K562 (cell line): Measurements from ENCODE around the gene SPAG16. TPM values are rescaled to one million over a fixed set of nuclear protein-coding genes. Genes with fewer than 3 reads are reported as not detected.

Source experiments
- ATAC-seq: fragments of 200-7000 bp; cut with Tn5 transposase; 3 replicates; pipeline ENCODE4 v1.9.1; 2020; ENCODE audit warnings: moderate library complexity
- BruUV-seq: library from RNA; stranded (reverse); fragments of 400-500 nt; replicated peaks from 2 replicates; lab custom pipeline; 2021; lab: Mats Ljungman, UMichigan
- CTCF ChIA-PET: fragments of 300-600 bp; formaldehyde crosslinking; extraction: SDS; loops from one replicate; lab custom pipeline; 2021; ENCODE audit warnings: low intra/inter-chr PET ratio; lab: Yijun Ruan, JAX
- POLR2A ChIA-PET: fragments of 300-600, 350-650 bp; sonication (Branson Sonifier 250); formaldehyde crosslinking; extraction: SDS; loops from one replicate; lab custom pipeline; 2021; ENCODE audit warnings: antibody characterized with exemption, inconsistent platforms; lab: Yijun Ruan, JAX
- DNase-seq, 4 experiments: peaks; one replicate each; pipeline versions ENCODE4 v3.0.0 to v3.0.0-alpha.2; 2011 to 2018; ENCODE audit warnings: low spot score in 3 of 4, mixed read lengths in 3 of 4; ENCODE audit errors: extremely low read depth in 1 of 4
- FAIRE-seq: peaks from 2 replicates; lab custom pipeline; 2011; peaks lifted over from hg19 to GRCh38; lab: Jason Lieb, UNC
- H2AFZ ChIP-seq: 2 replicates; pipeline ENCODE4 v1.6.0; 2011; ENCODE audit warnings: low read depth, low read length, control low read depth, inconsistent platforms
- H3K27ac ChIP-seq: fragments of 200-600 bp; 3 replicates; pipeline ENCODE4 v1.8.0; 2011; ENCODE audit warnings: low read depth, mild to moderate bottlenecking, control low read depth, inconsistent platforms, low read length, moderate library complexity, mixed read lengths; ENCODE audit errors: extremely low read depth
- H3K27me3 ChIP-seq, 2 experiments: fragments of 300-600 bp in 1 of 2; 2 replicates in 1 of 2; 3 replicates in 1 of 2; pipeline versions ENCODE4 v1.6.0 to v1.8.0; 2011; ENCODE audit warnings: inconsistent platforms in 2 of 2, low read length in 2 of 2, mild to moderate bottlenecking in 1 of 2, mixed read lengths in 1 of 2, moderate library complexity in 1 of 2; ENCODE audit not compliant: control insufficient read depth in 2 of 2, insufficient read depth in 2 of 2
- H3K36me3 ChIP-seq: fragments of 300-600 bp; 3 replicates; pipeline ENCODE4 v1.8.0; 2011; ENCODE audit warnings: mild to moderate bottlenecking, low read length, inconsistent platforms; ENCODE audit not compliant: control insufficient read depth, insufficient read depth
- H3K4me1 ChIP-seq, 2 experiments: fragments of 200-600 bp in 1 of 2; replicated peaks in 1 of 2; 2 replicates in 1 of 2; 3 replicates in 1 of 2; pipeline versions ENCODE4 v1.5.1 to v1.8.0; 2011; ENCODE audit warnings: inconsistent platforms in 2 of 2, low read length in 2 of 2, mild to moderate bottlenecking in 1 of 2, mixed read lengths in 1 of 2, moderate library complexity in 1 of 2; ENCODE audit not compliant: control insufficient read depth in 2 of 2, insufficient read depth in 2 of 2
- H3K4me2 ChIP-seq: 2 replicates; pipeline ENCODE4 v1.6.1; 2011; ENCODE audit warnings: low read length, control low read depth, inconsistent platforms, mixed read lengths; ENCODE audit not compliant: insufficient read depth
- H3K4me3 ChIP-seq: fragments of 200-600 bp; sonication (generic), shearing (Covaris generic); 2 replicates; pipeline ENCODE4 v1.5.1; 2016; ENCODE audit warnings: control low read depth, inconsistent platforms
- H3K79me2 ChIP-seq: fragments of 200-600 bp; 3 replicates; pipeline ENCODE4 v1.8.0; 2011; ENCODE audit warnings: low read length, inconsistent platforms; ENCODE audit not compliant: control insufficient read depth, insufficient read depth
- H3K9ac ChIP-seq, 2 experiments: 2 replicates each; pipeline versions ENCODE4 v1.6.0 to v1.6.1; 2011; ENCODE audit warnings: low read depth in 2 of 2, low read length in 2 of 2, control low read depth in 1 of 2, inconsistent platforms in 1 of 2, mild to moderate bottlenecking in 1 of 2, mixed read lengths in 1 of 2; ENCODE audit not compliant: insufficient read depth in 1 of 2
- H3K9me1 ChIP-seq: one replicate; pipeline ENCODE4 v1.6.0; 2011; ENCODE audit warnings: inconsistent platforms, mild to moderate bottlenecking, low read length, moderate library complexity; ENCODE audit not compliant: control insufficient read depth, insufficient read depth
- H3K9me3 ChIP-seq: replicated peaks from 2 replicates; pipeline ENCODE4 v1.5.1; 2011; ENCODE audit warnings: low read depth, low read length, inconsistent platforms; ENCODE audit not compliant: control insufficient read depth, insufficient read depth
- H4K20me1 ChIP-seq: replicated peaks from 2 replicates; pipeline ENCODE4 v1.6.1; 2011; ENCODE audit warnings: low read length, inconsistent platforms, mixed read lengths; ENCODE audit not compliant: control insufficient read depth, insufficient read depth
- FOXA1 ChIP-seq: fragments of 450-650 bp; IDR thresholded peaks from 2 replicates; pipeline ENCODE4 v1.6.1; 2016; ENCODE audit warnings: mild to moderate bottlenecking, borderline replicate concordance
- TCF7 ChIP-seq: sonication (generic); IDR thresholded peaks from 2 replicates; pipeline ENCODE4 v1.6.1; 2016; ENCODE audit warnings: antibody characterized with exemption, borderline replicate concordance
- ZEB2 ChIP-seq: fragments of 450-650 bp; IDR thresholded peaks from 2 replicates; pipeline ENCODE4 v1.6.1; 2016
- WGBS: fragments of 100-300 bp; shearing (Covaris generic); methylation state at CpG from one replicate; pipeline ENCODE4 v1.1.6; 2016; ENCODE audit warnings: low coverage, mixed read lengths; ENCODE audit not compliant: insufficient coverage; ENCODE audit errors: missing lambda C conversion rate; 5-methylcytosine and 5-hydroxymethylcytosine counted together
- in situ Hi-C: fragments of 300-500 bp; cut with MboI; formaldehyde crosslinking; loops from 4 replicates; pipeline ENCODE4 v1.15.0; 2018; ENCODE audit warnings: inconsistent platforms, mixed read lengths
- intact Hi-C: fragments of 100-400 bp; cut with micrococcal nuclease; formaldehyde crosslinking; loops from 2 replicates; pipeline ENCODE4 v1.14.2; 2022
- polyA plus RNA-seq, 8 experiments: library from polyadenylated mRNA; depleted of rRNA in 4 of 8; stranded (reverse) in 5 of 8; unstranded in 3 of 8; fragments of >200 nt; fragmentation: Nextera tagmentation in 2 of 8; fragmentation: Illumina TruSeq in 1 of 8; extraction: Ambion mirVana in 2 of 8; extraction: Trizol in 1 of 8; gene quantifications; 2 replicates each; pipeline versions ENCODE4 v1.2.1 to v1.2.3, GENCODE V29; 2011 to 2014; ENCODE audit warnings: inconsistent platforms in 1 of 8, missing spikeins in 1 of 8
- total RNA-seq, 7 experiments: library from RNA; depleted of rRNA in 6 of 7; stranded (reverse); fragments of >200 nt in 6 of 7; fragmentation: Illumina TruSeq in 2 of 7; extraction: Trizol in 2 of 7; gene quantifications; 2 replicates each; pipeline versions ENCODE4 v1.2.1 to v1.2.3, GENCODE V29; 2011 to 2021; ENCODE audit warnings: low replicate concordance in 1 of 7
- TF ChIP-seq, protein P1 (sequence below), 2 experiments: fragments of 150-350 bp in 1 of 2; IDR thresholded peaks; 2 replicates each; pipeline ENCODE4 v1.6.1; 2012 to 2016; ENCODE audit warnings: low read depth in 2 of 2, low read length in 2 of 2, mild to moderate bottlenecking in 1 of 2, moderate library complexity in 1 of 2

Gene SPAG16
- total and polyA plus RNA-seq, 9 of the 15 experiments (the other 6 are each of a cell fraction or from before 2014, with no cell fraction given) = 0.98 to 5.9 (median 3.5) TPM

DNA sequence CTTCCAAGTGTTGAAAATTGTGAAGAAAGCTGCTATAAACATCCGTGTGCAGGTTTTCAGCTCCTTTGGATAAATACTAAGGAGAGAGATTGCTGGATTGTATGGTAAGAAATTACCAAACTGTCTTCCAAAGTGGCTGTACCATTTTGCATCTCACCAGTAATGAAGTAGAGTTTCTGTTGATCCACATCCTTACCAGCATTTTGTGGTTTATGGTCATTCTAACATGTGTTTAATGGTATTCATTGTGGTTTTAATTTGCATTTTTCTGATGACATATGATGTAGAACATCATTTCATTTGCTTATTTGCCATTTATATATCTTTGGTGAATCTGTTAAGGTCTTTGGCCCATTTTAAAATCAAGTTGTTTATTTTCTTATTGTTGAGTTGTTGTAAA, 260.7 kb downstream of the SPAG16 start:
- FAIRE-seq (no peak), ATAC-seq (no peak), DNase-seq (no peak)
- H3K36me3 ChIP-seq = no peaks in the 10 kb centered on the region
- H3K79me2 ChIP-seq = no peaks in the 10 kb centered on the region
- intact Hi-C loops (no loop called here), in situ Hi-C loops (no loop called here)
- H3K27ac ChIP-seq = no peak overlapping the region
- H4K20me1 ChIP-seq = no peaks in the 10 kb centered on the region
- H3K27me3 ChIP-seq = no peaks in the 10 kb centered on the region
- CTCF ChIA-PET = no interaction called here
- BruUV-seq = no TSS peak
- H3K9ac ChIP-seq = no peak overlapping the region
- H3K9me3 ChIP-seq = no peaks in the 10 kb centered on the region
- POLR2A ChIA-PET = no interaction called here
- no peak overlapping the region for H3K4me2 ChIP-seq
- H3K9me1 ChIP-seq = no peaks in the 10 kb centered on the region
- TF ChIP-seq ZEB2 = no peak
- TF ChIP-seq, protein P1, sequence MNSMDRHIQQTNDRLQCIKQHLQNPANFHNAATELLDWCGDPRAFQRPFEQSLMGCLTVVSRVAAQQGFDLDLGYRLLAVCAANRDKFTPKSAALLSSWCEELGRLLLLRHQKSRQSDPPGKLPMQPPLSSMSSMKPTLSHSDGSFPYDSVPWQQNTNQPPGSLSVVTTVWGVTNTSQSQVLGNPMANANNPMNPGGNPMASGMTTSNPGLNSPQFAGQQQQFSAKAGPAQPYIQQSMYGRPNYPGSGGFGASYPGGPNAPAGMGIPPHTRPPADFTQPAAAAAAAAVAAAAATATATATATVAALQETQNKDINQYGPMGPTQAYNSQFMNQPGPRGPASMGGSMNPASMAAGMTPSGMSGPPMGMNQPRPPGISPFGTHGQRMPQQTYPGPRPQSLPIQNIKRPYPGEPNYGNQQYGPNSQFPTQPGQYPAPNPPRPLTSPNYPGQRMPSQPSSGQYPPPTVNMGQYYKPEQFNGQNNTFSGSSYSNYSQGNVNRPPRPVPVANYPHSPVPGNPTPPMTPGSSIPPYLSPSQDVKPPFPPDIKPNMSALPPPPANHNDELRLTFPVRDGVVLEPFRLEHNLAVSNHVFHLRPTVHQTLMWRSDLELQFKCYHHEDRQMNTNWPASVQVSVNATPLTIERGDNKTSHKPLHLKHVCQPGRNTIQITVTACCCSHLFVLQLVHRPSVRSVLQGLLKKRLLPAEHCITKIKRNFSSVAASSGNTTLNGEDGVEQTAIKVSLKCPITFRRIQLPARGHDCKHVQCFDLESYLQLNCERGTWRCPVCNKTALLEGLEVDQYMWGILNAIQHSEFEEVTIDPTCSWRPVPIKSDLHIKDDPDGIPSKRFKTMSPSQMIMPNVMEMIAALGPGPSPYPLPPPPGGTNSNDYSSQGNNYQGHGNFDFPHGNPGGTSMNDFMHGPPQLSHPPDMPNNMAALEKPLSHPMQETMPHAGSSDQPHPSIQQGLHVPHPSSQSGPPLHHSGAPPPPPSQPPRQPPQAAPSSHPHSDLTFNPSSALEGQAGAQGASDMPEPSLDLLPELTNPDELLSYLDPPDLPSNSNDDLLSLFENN (IDR thresholded peaks at IDR 0.05; ENCODE audit: low read depth in 2 of 2, low read length in 2 of 2) = no peak
- no peak for TF ChIP-seq TCF7
- no peak for TF ChIP-seq FOXA1
- no peak overlapping the region for H3K4me3 ChIP-seq
- H3K4me1 ChIP-seq = no peaks in the 10 kb centered on the region
- 0% methylated on average over 1 of the region's 1 CpG for WGBS
- H2AFZ ChIP-seq = no peak overlapping the region
